ENCODE measurements around the gene ALG14.
A peak's percentile ranks its signal among the peaks of the same experiment; 100 is the strongest.
"Not testable (repeated sequence)": the region's sequence is repeated elsewhere in the genome, so short reads cannot be mapped to it uniquely, and the experiment has no call there.

ALG14 gene

GRCh38 chr1:95068956-95069709 lies 3.6 kb downstream of the ALG14 start:
- Mint-ChIP-seq H3K9me3 (no peaks in the 10 kb centered on the region), H3K27ac (peak overlapping the region in 1 of 2 donors; percentile 17), H3K27me3 (no peaks in the 10 kb centered on the region), H3K4me3 (no peak overlapping the region), H3K4me1 (peaks cover 16% of the 10 kb centered on the region)
- DNase-seq (no peak), ATAC-seq (no peak)

- Mint-ChIP-seq H3K27me3 (no peaks in the 10 kb centered on the region), H3K9me3 (no peaks in the 10 kb centered on the region), H3K4me3 (no peak overlapping the region), H3K27ac (peak overlapping the region in 1 of 2 donors; percentile 43), H3K4me1 (peaks cover 16% of the 10 kb centered on the region)
- ATAC-seq (no peak), DNase-seq (no peak)
Measured at GRCh38 chr1:95067568-95067967, 5.2 kb downstream of the ALG14 start.

GRCh38 chr1:95067062-95067461 lies 5.7 kb downstream of the ALG14 start:
- Mint-ChIP-seq H3K9me3 (no peaks in the 10 kb centered on the region), H3K4me1 (peaks cover 13% of the 10 kb centered on the region), H3K4me3 (no peak overlapping the region), H3K27me3 (no peaks in the 10 kb centered on the region), H3K27ac (no peak overlapping the region)
- DNase-seq = no peak
- no peak for ATAC-seq

GRCh38 chr1:95061445-95062006 lies 11.2 kb downstream of the ALG14 start:
- ATAC-seq (no peak), DNase-seq (no peak)
- Mint-ChIP-seq H3K4me3 (no peak overlapping the region), H3K27me3 (no peaks in the 10 kb centered on the region), H3K27ac (no peak overlapping the region), H3K4me1 (no peaks in the 10 kb centered on the region), H3K9me3 (no peaks in the 10 kb centered on the region)

- no peak for DNase-seq
- H3K4me3 Mint-ChIP-seq = no peak overlapping the region
- no peaks in the 10 kb centered on the region for H3K9me3 Mint-ChIP-seq
- no peaks in the 10 kb centered on the region for H3K4me1 Mint-ChIP-seq
- H3K27me3 Mint-ChIP-seq = no peaks in the 10 kb centered on the region
- no peak for ATAC-seq
- no peak overlapping the region for H3K27ac Mint-ChIP-seq
Measured at GRCh38 chr1:95058974-95059373, 13.8 kb downstream of the ALG14 start.

- Mint-ChIP-seq H3K4me3 (no peak overlapping the region), H3K4me1 (no peaks in the 10 kb centered on the region), H3K9me3 (no peaks in the 10 kb centered on the region), H3K27ac (no peak overlapping the region), H3K27me3 (no peaks in the 10 kb centered on the region)
- ATAC-seq (no peak), DNase-seq (no peak)
Measured at GRCh38 chr1:95057351-95057750, 15.4 kb downstream of the ALG14 start.

GRCh38 chr1:95049935-95050334 lies 22.8 kb downstream of the ALG14 start:
- Mint-ChIP-seq H3K27me3 (no peaks in the 10 kb centered on the region), H3K4me1 (no peaks in the 10 kb centered on the region), H3K9me3 (no peaks in the 10 kb centered on the region), H3K27ac (no peak overlapping the region), H3K4me3 (no peak overlapping the region)
- no peak for ATAC-seq
- no peak for DNase-seq

- H3K27ac Mint-ChIP-seq = no peak overlapping the region
- H3K27me3 Mint-ChIP-seq = no peaks in the 10 kb centered on the region
- no peak overlapping the region for H3K4me3 Mint-ChIP-seq
Measured at GRCh38 chr1:95048317-95048716, 24.4 kb downstream of the ALG14 start.

GRCh38 chr1:95047624-95048023 lies 25.1 kb downstream of the ALG14 start:
- DNase-seq, H3K4me3 Mint-ChIP-seq, H3K27ac Mint-ChIP-seq, H3K27me3 Mint-ChIP-seq, H3K9me3 Mint-ChIP-seq, H3K4me1 Mint-ChIP-seq, ATAC-seq: not testable (repeated sequence)

More at GRCh38 chr1:95048317-95048716, 24.4 kb downstream of the ALG14 start:
- Mint-ChIP-seq H3K9me3 (no peaks in the 10 kb centered on the region), H3K4me1 (no peaks in the 10 kb centered on the region)
- DNase-seq = no peak
- no peak for ATAC-seq

- H3K27me3 Mint-ChIP-seq = no peaks in the 10 kb centered on the region
- DNase-seq = no peak
- no peaks in the 10 kb centered on the region for H3K4me1 Mint-ChIP-seq
- no peak overlapping the region for H3K27ac Mint-ChIP-seq
- no peak for ATAC-seq
- H3K4me3 Mint-ChIP-seq = no peak overlapping the region
- no peaks in the 10 kb centered on the region for H3K9me3 Mint-ChIP-seq
Measured at GRCh38 chr1:95046359-95046758, 26.4 kb downstream of the ALG14 start.

GRCh38 chr1:95043141-95043980 lies 29.4 kb downstream of the ALG14 start:
- peak; percentile 71 to 77 for DNase-seq
- no peaks in the 10 kb centered on the region for H3K4me1 Mint-ChIP-seq
- H3K4me3 Mint-ChIP-seq = no peak overlapping the region
- H3K27ac Mint-ChIP-seq = no peak overlapping the region
- H3K27me3 Mint-ChIP-seq = no peaks in the 10 kb centered on the region
- no peaks in the 10 kb centered on the region for H3K9me3 Mint-ChIP-seq
- peak; percentile 93 for ATAC-seq

GRCh38 chr1:95042286-95042685 lies 30.5 kb downstream of the ALG14 start:
- Mint-ChIP-seq H3K4me3 (no peak overlapping the region), H3K27me3 (no peaks in the 10 kb centered on the region), H3K4me1 (no peaks in the 10 kb centered on the region), H3K9me3 (no peaks in the 10 kb centered on the region), H3K27ac (no peak overlapping the region)
- ATAC-seq = no peak
- DNase-seq = no peak

- H3K9me3 Mint-ChIP-seq = no peaks in the 10 kb centered on the region
- no peak overlapping the region for H3K27ac Mint-ChIP-seq
- no peak overlapping the region for H3K4me3 Mint-ChIP-seq
- no peaks in the 10 kb centered on the region for H3K4me1 Mint-ChIP-seq
- peak; percentile 67 for ATAC-seq
- no peaks in the 10 kb centered on the region for H3K27me3 Mint-ChIP-seq
- DNase-seq = no peak
Measured at GRCh38 chr1:95041491-95042165, 31.1 kb downstream of the ALG14 start.

GRCh38 chr1:95040032-95040525 lies 32.7 kb downstream of the ALG14 start:
- Mint-ChIP-seq H3K27me3 (no peaks in the 10 kb centered on the region), H3K4me3 (no peak overlapping the region), H3K4me1 (no peaks in the 10 kb centered on the region), H3K9me3 (no peaks in the 10 kb centered on the region), H3K27ac (no peak overlapping the region)
- ATAC-seq = no peak
- DNase-seq = no peak

GRCh38 chr1:95039360-95040031 lies 33.3 kb downstream of the ALG14 start:
- H3K4me3 Mint-ChIP-seq = no peak overlapping the region
- H3K27me3 Mint-ChIP-seq = no peaks in the 10 kb centered on the region
- ATAC-seq = no peak
- no peaks in the 10 kb centered on the region for H3K4me1 Mint-ChIP-seq
- no peak for DNase-seq
- H3K27ac Mint-ChIP-seq = no peak overlapping the region
- no peaks in the 10 kb centered on the region for H3K9me3 Mint-ChIP-seq

All from stimulated activated naive CD8-positive, alpha-beta T cell treated with anti-CD3 and anti-CD28 coated beads, Interleukin-15, amount 100 ng/mL, for 72 hours (primary cell).